HG03103 (cell line): ENCODE measurements around the gene ASXL1.
"Not testable (repeated sequence)": the region's sequence is repeated elsewhere in the genome, so short reads cannot be mapped to it uniquely, and the experiment has no call there.

Experiments
- ATAC-seq: cut with Tn5 transposase; IDR thresholded peaks from one replicate; pipeline ENCODE4 v1.9.1; 2021; ENCODE audit warnings: low read depth; ENCODE audit not compliant: unreplicated experiment

ASXL1 gene

DNA sequence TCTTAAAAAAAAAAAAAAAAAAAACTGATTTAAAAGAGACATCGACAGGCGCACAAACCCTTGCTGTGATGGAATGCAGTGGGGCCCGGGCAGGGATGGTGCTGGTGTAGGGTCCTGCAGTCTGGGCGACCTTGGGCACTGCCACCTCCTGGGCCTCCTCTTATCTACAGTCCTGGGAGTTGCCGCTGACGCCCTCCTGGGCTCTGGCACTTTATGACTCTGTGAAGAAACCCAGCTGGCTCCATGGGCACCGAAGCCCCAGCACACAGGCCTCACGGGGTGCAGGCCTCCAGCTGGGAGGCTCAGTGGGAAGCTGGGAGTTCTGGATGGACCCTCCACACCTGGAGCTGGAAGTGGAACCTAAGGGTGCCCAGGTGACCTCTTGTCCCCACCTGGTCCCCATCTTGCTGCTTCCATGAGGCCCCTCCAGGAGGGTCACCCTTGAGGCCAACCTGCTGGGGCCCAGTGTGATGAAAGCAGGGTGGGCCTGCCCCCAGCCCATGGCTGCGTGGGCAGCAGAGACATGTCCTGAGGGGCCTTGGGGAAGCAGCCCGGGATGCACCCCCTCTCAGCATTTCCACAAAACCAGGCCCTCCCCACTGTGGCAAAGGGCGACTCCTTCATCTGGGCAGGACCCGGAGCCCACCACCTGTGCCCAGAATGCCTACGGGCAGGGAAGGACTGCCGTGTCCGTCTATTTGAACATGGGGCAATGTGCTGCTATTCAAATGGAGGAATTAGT lies 104.9 kb downstream of the ASXL1 start:
- ATAC-seq, result no peak

- ATAC-seq, result no peak
These were observed 105.7 kb downstream of the ASXL1 start for GRCh38 chr20:32463642-32464400.

DNA sequence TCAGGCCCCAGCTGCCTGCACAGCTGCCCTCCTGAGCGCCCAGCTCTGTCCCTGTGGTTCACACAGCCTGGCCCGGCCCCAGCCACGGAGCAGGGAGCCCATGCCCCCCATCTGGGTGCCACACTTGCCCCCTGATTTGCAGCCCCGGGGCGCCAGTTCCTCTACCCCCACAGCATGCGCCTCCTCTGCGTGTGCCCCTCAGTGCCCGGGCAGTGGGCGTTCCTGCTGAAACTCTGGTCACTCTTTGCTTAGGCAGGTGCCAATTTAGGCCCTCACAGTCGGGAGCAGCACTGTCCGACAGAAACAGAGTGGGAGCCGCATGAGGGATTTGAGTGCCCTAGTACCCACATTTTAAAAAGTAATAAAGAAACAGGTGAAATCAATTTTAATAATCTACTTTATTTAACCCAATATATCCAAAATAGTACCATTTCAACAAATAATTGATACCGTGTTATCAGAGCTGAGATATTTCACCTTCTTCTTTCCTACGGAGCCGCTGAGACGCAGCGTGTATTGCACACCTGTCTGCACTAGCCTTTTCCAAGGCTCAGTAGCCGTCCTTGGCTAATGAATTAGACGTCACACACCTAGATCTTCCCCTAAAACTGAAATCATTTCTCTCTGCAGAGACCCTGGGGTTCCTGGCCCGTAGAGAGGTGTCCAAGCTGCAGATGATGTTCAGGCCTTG lies 106.4 kb downstream of the ASXL1 start:
- no peak for ATAC-seq

DNA sequence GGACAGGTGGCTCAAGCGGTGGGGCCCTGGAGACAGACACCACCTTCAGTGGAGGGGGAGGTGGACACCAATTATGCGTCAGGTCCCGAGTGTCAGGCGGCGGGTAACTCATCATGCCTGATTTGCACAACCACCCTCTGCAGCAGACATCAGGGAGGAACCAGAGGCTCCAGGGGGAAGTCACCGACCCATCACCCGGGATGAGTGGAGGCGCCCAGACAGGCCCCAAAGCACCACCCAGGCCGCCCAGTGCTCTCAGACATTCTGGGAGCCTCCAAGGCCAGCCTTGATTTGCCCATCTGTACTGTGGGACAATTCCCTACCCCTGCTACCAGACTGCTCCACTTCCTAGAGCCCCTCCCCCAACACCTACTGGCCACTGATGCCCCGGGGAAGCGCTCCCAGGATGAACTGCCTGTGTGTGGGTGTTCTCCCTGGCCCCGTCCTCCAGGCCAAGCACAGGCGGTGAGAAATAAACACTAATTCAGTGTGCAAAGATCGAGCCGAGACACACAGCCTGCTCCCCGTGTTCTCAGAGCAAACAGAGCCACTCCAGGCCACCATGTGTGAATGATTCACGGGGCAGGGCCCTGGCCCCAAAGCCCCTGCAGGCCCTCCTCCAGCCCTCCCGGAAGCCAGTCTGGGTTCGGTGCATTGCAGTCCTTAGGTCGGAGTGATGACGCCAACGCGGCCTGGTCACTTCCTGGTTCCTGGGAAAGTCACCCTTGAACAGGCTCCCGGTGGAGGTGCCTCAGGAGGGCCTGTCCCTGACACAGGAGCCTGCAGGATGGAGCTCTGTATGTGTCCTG lies 107.2 kb downstream of the ASXL1 start:
- no peak for ATAC-seq

DNA sequence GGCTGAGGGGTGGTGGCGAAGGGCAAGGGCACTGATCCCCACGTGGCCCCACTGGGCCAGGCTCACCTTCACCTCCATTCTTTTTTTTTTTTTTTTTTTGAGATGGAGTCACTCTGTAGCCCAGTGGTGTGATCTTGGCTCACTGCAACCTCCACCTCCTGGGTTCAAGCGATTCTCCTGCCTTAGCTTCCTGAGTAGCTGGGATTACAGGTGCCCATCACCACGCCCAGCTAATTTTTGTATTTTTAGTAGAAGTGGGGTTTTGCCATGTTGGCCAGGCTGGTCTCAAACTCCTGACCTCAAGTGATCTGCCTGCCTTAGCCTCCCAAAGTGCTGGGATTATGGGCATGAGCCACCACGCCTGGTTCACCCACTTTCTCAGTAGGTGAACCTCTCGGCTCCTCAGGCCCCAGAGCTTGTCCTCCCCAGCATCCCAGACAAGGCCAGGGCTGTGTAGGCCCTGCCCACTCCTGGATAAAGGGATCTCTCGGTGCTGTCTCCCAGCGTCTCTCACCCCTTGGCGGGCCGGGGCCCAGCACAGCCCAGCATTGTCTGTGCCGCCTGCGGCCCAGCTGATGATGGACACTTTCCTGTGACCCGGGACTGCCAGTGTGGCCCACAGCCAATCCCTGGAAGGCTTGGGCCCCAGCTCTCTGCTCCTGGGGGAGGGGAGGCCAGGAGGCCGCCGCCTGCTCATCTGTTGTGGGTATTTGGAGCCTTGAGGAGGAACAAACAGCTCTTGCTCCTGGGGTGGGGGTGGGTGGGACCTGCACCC lies 108.0 kb downstream of the ASXL1 start:
- not testable (repeated sequence) for ATAC-seq

DNA sequence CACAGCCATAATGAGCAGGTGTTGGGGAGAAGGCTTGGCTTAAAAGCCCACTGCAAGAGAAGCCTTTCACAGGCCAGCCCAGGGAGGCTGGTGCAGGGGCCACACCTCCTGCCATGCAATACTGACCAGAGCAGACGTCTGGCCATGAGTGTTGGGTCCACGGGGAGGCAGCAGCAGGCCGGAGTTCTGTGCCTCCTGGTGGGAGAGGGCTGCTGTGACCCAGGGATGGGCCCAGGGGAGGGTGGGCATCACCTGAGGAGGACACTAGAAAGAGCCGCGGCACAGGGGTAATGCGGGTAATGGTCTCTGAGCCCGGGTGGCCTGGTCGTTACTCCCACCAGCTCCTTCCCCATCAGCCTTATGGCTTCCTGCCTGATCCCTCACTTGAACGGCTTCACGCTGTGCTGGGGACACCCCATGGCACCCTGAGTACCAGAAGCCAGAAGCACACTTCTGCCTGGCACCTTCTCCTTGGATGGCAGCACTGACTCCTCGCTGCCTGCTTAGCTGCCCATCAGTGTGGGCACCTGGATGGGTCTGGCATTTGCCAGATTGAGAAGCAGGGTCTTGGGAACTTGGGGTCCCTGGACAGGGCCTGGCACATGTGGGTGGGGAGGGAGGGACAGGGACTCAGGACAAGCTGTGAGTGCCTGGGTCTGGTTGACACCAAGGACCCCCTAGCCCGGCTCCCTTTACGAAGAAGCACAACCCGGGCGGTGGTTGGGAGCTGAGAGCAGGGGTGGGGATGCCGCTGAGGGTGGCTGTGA lies 108.8 kb downstream of the ASXL1 start:
- ATAC-seq, result no peak

DNA sequence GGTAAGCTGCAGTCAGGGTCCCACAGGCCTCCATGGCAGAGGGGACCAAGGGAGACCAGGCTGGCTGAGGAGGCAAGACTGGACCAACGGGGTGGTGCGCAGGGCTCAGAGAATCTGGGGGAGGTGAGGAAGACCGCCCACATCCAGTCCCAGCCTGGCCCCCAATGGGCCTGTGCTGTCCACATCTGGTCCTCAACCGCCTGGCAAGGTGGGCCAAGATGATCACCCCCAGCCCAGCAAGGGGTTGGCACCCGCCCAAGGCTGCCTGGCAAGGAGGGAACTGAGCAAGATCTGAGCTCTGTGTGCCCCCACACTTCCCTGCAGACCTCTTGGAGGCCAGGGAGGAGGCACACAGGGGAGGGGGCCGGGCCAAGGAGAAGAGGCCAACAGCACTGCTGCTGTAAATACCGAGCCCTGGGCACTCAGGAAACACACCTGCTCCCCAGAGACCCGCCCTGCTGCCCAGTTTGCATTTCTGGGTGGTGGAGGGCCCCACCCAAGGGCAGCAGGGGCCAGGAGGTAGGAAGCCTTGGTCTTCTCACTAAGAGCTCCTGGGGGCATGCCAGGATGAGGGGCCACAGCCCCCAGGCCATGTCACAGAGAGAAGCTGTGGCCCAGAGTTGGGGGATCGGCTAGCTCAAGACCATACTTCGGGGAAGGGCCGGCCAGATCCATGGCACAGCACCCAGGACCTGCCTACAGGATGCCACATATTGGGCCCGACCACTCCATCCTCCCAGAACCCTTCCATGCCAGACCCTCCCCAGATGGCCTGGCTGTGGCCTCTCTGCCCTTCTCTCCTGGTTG lies 109.6 kb downstream of the ASXL1 start:
- no peak for ATAC-seq

- ATAC-seq, result no peak
These were observed 110.1 kb downstream of the ASXL1 start for GRCh38 chr20:32468313-32468640.

DNA sequence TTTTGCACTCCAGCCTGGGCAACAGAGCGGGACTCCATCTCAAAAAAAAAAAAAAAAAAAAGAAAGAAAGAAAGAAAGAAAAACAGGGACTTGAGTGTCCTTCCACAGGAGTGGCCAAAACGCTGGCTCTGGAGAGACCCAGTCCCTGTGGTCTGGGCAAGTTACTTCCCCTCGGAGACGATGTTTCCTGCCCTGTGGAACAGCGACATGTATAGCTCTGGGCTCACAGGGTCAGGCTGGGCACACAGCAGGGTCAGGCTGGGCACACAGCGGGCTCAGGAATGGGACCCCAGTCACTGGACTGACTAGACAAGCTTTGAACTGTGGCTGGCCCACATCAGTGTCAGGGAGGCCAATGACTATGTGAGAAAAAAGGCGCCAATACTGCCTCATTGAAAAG lies 110.7 kb downstream of the ASXL1 start:
- no peak for ATAC-seq

DNA sequence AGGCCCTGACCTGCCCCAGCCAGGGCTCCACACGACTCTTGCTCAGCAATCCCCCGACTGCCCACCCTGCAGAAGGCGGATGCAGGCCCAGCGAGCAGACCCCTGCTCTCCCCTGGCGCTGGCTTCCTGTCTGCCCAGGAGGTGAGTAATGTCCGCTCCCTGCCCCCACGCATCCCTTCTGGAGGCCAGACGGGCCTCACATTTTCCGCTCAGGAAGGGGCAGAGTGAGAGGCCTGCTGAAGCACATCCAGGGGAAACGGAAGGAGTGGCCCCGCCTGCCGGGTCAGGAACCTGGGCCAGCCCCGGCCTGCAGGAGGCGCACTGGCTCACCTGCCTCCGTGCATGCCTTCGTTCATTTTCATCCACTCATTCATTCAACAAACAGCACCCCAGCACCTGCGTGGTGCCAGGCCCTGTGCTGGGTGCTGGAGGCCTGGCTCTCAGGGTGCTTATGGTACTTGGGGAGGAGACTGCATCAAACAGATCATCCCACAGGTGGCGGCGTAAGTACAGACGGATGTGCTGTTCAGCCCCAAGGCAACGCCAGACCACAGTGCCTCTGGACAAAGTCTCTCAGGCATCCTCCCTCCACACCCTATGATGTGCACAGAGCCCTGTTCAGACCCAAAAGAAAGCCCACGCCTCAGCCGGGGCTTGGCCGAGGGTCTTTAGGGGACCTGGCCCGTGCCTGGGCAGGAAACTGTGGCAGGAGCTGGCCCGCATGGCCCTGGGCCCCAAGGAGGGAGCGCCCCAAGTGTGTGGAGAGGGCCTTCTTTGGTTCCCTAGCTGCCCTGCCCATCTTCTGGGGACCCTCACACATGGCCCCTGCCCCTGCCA lies 112.1 kb downstream of the ASXL1 start:
- ATAC-seq, result no peak

- ATAC-seq, result no peak
These were observed 112.8 kb downstream of the ASXL1 start for GRCh38 chr20:32470940-32471339.

DNA sequence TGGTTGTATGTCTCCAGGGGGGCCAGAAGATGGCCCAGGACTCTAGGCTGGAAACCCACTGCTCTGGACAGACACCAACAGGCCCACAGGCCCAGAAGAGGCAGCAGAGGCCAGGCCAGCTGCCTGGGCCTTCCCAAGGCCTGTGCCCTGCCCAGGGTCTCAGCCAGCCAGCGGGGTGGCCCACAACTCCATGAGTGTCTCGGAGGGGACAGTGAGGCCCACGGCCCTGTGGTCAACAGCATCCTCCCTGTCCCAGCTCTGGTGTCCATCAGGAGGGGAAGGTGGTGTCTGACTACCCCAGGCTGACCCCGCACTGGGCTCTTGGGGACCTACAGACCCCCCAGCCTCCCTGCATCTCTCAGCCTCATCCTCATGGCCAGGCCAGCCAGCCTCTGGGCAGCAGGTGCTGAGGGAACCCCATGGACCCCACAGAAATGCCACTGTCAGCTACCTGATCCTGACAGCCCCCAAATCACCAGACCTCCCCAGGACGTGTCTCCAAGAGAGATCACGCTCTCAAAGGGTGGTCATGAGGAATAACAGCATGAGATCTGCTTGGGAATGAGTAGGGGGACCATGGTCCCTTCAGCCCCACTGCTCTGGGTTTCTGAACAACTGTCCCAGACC lies 114.6 kb downstream of the ASXL1 start:
- no peak for ATAC-seq

DNA sequence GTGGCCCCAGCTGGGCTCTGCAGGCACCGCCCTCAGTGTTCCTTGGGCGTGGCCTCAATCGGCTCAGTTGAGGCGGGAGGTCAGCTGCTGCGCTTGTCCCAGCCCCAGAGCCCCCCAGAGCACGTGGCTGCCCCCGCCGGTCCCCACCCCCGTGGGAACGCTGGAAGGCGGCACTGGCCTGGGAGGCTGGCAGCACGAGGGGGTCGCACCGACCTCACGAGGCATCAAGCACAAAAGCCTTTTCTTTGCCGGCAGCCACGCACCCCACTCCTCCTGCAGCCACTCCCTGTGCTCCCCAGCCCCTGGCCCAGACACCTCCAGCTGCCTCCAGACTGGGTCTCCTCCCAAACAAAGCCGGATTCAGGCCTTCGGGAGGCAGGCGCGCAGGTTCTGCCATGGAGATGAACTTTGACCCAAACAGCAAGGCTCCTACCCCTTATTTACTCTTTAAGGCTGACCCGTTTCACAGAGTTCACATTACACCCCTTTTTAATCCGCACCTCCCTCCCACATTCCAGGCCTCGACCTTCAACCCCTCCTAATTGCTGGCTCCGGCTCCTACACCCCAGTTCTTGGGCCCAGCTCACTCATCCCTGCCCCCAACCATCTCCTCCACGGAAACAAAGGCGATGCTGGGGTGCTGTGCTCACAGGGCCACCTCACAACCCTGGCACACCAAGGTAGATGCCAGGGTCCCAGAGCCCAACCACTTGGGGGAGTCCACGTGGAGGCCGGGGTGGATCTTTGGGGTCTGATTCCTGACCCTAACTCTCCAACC lies 115.3 kb downstream of the ASXL1 start:
- ATAC-seq, result no peak

GRCh38 chr20:32474009-32474716 lies 116.0 kb downstream of the ASXL1 start:
- no peak for ATAC-seq

DNA sequence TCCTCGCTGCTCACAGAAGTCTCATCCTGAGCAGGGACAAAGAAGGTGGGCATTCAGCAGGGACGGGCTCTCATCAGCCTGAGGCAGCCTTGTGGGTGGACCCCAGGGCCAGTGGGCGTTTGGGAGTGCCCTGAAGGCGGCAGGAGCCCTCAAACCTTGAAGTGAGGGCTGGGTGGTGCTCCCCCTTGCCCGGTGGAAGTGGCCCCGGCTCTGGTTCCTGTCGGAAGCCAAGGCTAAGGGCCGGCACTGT lies 116.5 kb downstream of the ASXL1 start:
- ATAC-seq, result no peak
